Measurements from ENCODE around the gene NMUR2.

The NMUR2 gene, protein sequence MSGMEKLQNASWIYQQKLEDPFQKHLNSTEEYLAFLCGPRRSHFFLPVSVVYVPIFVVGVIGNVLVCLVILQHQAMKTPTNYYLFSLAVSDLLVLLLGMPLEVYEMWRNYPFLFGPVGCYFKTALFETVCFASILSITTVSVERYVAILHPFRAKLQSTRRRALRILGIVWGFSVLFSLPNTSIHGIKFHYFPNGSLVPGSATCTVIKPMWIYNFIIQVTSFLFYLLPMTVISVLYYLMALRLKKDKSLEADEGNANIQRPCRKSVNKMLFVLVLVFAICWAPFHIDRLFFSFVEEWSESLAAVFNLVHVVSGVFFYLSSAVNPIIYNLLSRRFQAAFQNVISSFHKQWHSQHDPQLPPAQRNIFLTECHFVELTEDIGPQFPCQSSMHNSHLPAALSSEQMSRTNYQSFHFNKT

DNA sequence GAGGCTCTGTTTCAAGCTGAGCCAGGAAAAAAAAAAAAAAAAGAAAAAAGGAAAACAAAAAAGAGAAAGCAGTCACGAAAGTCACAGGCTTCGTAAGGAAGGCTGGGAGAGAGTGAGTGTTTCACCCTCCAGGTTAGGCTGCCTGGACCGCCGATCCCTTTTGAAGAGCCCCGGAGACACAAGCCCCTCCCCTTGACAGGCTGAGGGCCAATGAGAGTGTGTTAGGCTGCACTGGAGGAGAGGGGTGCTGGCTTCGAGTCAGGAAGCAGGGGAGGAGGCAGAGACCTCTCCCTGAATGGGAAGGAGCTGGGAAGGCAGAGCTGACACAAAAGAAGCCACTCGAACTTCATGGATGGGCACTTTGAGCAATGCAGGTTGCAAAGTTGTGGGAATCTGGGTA is at the start of gene NMUR2:
NMUR2 (minus strand) TSS at position 135 of the 400 bp plus-strand sequence. CDS start 166 bp downstream, outside the sequence.
- DNase-seq: no peak
- Histone ChIP-seq H3K36me3 (no peaks in the 10 kb centered on the region), H3K27ac (no peak within 1 kb of the TSS), H3K4me1 (peaks cover 0 to 4% (median 0%) of the 10 kb centered on the region in 4 donors), H3K4me3 (no peak within 1 kb of the TSS), H3K9me3 (no peaks in the 10 kb centered on the region), H3K27me3 (peaks cover 0 to 3% of the 10 kb centered on the region in 2 donors)
- intact Hi-C loops (cut with DNase I; ENCODE audit: low total_unique reads): no loop called here
- TF ChIP-seq, protein P1, sequence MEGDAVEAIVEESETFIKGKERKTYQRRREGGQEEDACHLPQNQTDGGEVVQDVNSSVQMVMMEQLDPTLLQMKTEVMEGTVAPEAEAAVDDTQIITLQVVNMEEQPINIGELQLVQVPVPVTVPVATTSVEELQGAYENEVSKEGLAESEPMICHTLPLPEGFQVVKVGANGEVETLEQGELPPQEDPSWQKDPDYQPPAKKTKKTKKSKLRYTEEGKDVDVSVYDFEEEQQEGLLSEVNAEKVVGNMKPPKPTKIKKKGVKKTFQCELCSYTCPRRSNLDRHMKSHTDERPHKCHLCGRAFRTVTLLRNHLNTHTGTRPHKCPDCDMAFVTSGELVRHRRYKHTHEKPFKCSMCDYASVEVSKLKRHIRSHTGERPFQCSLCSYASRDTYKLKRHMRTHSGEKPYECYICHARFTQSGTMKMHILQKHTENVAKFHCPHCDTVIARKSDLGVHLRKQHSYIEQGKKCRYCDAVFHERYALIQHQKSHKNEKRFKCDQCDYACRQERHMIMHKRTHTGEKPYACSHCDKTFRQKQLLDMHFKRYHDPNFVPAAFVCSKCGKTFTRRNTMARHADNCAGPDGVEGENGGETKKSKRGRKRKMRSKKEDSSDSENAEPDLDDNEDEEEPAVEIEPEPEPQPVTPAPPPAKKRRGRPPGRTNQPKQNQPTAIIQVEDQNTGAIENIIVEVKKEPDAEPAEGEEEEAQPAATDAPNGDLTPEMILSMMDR (IDR thresholded peaks at IDR 0.05): no peak

DNA sequence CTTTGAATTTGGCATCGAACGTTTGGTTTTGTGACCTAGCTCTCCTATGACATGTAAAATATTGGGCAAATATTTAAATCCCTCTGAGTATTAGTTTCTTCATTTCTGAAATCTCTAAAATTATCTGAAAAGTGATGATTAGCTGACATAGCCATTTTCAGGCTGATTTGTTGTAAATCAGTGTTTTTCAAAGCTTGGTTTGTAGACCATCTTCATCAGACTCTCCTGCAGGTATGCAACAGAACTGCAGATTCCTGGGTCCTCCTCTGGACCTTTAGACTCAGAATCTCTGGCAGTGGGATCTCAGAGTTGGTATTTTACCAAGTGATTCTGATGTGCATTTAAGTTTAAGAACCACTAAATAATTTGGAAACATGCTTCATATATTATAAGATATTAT is 38.9 kb upstream of the NMUR2 start:
- no peak overlapping the region for H3K4me3 ChIP-seq
- H3K27ac ChIP-seq: no peak overlapping the region
- H3K4me1 ChIP-seq: no peaks in the 10 kb centered on the region
- no peak for DNase-seq
- peaks cover 0 to 2% of the 10 kb centered on the region in 2 donors for H3K27me3 ChIP-seq
- intact Hi-C loops (cut with DNase I; ENCODE audit: low total_unique reads): no loop called here
- H3K36me3 ChIP-seq: no peaks in the 10 kb centered on the region
- H3K9me3 ChIP-seq: no peaks in the 10 kb centered on the region
- TF ChIP-seq, protein P1 (IDR thresholded peaks at IDR 0.05): no peak

DNA sequence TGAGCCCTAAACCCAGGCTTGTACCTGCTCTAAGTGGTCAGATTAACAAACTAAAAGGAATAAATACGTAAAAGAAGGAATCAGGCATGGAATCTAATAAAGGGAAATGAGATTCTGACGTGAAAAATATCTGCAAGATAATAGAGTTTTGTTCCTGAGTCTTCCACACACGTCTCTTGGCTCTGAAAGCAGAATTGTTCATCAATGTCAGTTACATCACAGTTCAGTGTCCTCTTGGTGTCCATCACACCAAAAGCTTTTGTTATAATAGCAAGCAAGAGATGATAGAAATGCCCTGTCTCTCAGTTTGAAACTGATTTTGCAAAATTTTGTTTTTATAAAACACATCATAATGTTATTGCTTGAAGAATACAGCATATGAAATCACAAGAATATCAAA is 34.7 kb upstream of the NMUR2 start:
- Histone ChIP-seq H3K27me3 (peaks cover 0 to 2% of the 10 kb centered on the region in 2 donors), H3K27ac (no peak overlapping the region), H3K9me3 (no peaks in the 10 kb centered on the region), H3K4me1 (no peaks in the 10 kb centered on the region), H3K36me3 (no peaks in the 10 kb centered on the region), H3K4me3 (no peak overlapping the region)
- no peak for DNase-seq
- intact Hi-C loops (cut with DNase I; ENCODE audit: low total_unique reads): no loop called here
- TF ChIP-seq, protein P1 (IDR thresholded peaks at IDR 0.05): no peak

DNA sequence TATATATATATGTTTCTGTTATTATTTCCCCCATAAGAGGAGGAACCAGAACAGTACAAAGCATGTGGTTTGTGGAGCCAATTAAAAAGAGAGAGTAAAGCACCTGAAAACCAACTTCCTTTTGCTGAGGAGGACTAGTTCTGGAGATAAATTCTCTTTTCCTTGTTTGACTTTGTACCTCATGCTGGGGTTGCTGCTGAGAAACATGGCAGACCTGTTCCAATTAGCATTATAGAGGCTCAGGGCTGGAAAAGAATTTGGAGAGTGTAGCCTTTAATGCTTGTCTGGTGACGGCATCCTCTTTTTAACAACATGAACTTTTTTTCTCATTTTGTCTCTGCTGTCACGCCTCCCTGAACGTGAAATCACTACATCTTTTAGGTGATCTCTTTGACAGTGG is 32.8 kb upstream of the NMUR2 start:
- intact Hi-C loops (cut with DNase I; ENCODE audit: low total_unique reads): no loop called here
- Histone ChIP-seq H3K4me3 (no peak overlapping the region), H3K27ac (no peak overlapping the region), H3K27me3 (peaks cover 0 to 2% of the 10 kb centered on the region in 2 donors), H3K4me1 (no peaks in the 10 kb centered on the region), H3K9me3 (no peaks in the 10 kb centered on the region), H3K36me3 (no peaks in the 10 kb centered on the region)
- no peak for DNase-seq
- TF ChIP-seq, protein P1 (IDR thresholded peaks at IDR 0.05): no peak

DNA sequence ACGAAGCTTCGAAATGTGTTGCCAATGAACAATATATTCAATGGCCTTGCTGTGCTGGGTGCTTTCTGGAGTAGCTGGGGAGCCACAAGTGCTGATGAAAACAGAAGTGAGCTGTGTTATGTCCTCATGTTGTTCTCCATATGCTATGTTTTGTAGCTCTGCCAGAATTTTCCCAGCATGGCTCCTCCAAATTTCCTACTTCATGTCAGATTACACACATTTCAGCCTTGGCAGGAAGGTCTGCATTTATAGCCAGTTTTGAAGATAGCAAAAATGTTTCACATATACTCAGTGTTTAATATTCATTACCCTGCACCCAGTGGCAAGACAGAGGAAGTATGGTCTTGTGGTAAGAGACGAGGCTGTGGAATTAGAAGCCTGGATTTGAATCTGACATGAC is 22.6 kb upstream of the NMUR2 start:
- Histone ChIP-seq H3K36me3 (no peaks in the 10 kb centered on the region), H3K27ac (no peak overlapping the region), H3K4me3 (no peak overlapping the region), H3K4me1 (no peaks in the 10 kb centered on the region), H3K27me3 (no peaks in the 10 kb centered on the region), H3K9me3 (no peaks in the 10 kb centered on the region)
- intact Hi-C loops (cut with DNase I; ENCODE audit: low total_unique reads): no loop called here
- no peak for DNase-seq
- TF ChIP-seq, protein P1 (IDR thresholded peaks at IDR 0.05): no peak

All from tibial artery (tissue), 4 donors.